HL-60 (cell line): ENCODE measurements around the gene KRTAP4-11.
A peak's percentile ranks its signal among the peaks of the same experiment; 100 is the strongest.

Source experiments
- CTCF ChIP-seq: IDR thresholded peaks from one replicate; pipeline ENCODE4 v1.5.1; 2011; ENCODE audit warnings: low read length, control low read depth, inconsistent platforms; ENCODE audit not compliant: insufficient read depth
- GABPA ChIP-seq: IDR thresholded peaks from 2 replicates; pipeline ENCODE4 v1.6.1; 2012; ENCODE audit warnings: low read depth
- POLR2AphosphoS5 ChIP-seq: IDR thresholded peaks from 2 replicates; pipeline ENCODE4 v1.6.1; 2012; ENCODE audit warnings: low read depth
- REST ChIP-seq: IDR thresholded peaks from 2 replicates; pipeline ENCODE4 v1.6.1; 2012; ENCODE audit warnings: low read depth; ENCODE audit not compliant: insufficient replicate concordance
- SPI1 ChIP-seq: IDR thresholded peaks from 2 replicates; pipeline ENCODE4 v1.6.1; 2012; ENCODE audit warnings: low read depth, mild to moderate bottlenecking, borderline replicate concordance

GRCh38 chr17:41116297-41116696, 1.9 kb downstream of the KRTAP4-11 start:
- no peak for TF ChIP-seq CTCF
- TF ChIP-seq GABPA = no peak
- no peak for TF ChIP-seq REST
- no peak for TF ChIP-seq POLR2AphosphoS5
- TF ChIP-seq SPI1 = peak; percentile 56
